SK-N-SH treated with all-trans-retinoic acid at 6 μM for 48 hours (cell line): Measurements from ENCODE around the gene CMC4.

Experiments
- ARNTL ChIP-seq: fragments of 450-650 bp; formaldehyde crosslinking; IDR thresholded peaks from 2 replicates; pipeline ENCODE4 v1.5.0; 2020; ENCODE audit warnings: low read depth, mild to moderate bottlenecking, moderate library complexity, borderline replicate concordance
- BACH2 ChIP-seq: fragments of 250-450 bp; sonication (Bioruptor Pico); IDR thresholded peaks from 2 replicates; pipeline ENCODE4 v1.9.0; 2021; ENCODE audit warnings: mild to moderate bottlenecking, borderline replicate concordance
- ZC3H10 ChIP-seq: fragments of 250-450 bp; sonication (Bioruptor Pico); IDR thresholded peaks from 2 replicates; pipeline ENCODE4 v1.5.1; 2021; ENCODE audit warnings: mild to moderate bottlenecking, moderate library complexity
- ZNF8 ChIP-seq: fragments of 450-650 bp; formaldehyde crosslinking; IDR thresholded peaks from 2 replicates; pipeline ENCODE4 v1.5.0; 2020; ENCODE audit warnings: mild to moderate bottlenecking, moderate library complexity
- TF ChIP-seq, protein P1 (sequence below): fragments of 250-450 bp; sonication (Bioruptor Pico); IDR thresholded peaks from 2 replicates; pipeline ENCODE4 v1.8.0; 2020; ENCODE audit warnings: mild to moderate bottlenecking, moderate library complexity, borderline replicate concordance

GRCh38 chrX:155086961-155087735 is 16.2 kb upstream of the CMC4 start:
- no peak for TF ChIP-seq ZC3H10 (CRISPR knock-in tag)
- TF ChIP-seq ZNF8 (CRISPR knock-in tag) = no peak
- TF ChIP-seq ARNTL (CRISPR knock-in tag) = no peak
- TF ChIP-seq, protein P1, sequence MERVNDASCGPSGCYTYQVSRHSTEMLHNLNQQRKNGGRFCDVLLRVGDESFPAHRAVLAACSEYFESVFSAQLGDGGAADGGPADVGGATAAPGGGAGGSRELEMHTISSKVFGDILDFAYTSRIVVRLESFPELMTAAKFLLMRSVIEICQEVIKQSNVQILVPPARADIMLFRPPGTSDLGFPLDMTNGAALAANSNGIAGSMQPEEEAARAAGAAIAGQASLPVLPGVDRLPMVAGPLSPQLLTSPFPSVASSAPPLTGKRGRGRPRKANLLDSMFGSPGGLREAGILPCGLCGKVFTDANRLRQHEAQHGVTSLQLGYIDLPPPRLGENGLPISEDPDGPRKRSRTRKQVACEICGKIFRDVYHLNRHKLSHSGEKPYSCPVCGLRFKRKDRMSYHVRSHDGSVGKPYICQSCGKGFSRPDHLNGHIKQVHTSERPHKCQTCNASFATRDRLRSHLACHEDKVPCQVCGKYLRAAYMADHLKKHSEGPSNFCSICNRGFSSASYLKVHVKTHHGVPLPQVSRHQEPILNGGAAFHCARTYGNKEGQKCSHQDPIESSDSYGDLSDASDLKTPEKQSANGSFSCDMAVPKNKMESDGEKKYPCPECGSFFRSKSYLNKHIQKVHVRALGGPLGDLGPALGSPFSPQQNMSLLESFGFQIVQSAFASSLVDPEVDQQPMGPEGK (CRISPR knock-in tag) = no peak
- no peak for TF ChIP-seq BACH2 (CRISPR knock-in tag)
